Eye (tissue), 1 donor: ENCODE measurements around the gene MRPL19.

Experiments
- DNase-seq: peaks from one replicate; pipeline ENCODE4 v3.0.0-alpha.2; 2015

MRPL19 gene

DNA sequence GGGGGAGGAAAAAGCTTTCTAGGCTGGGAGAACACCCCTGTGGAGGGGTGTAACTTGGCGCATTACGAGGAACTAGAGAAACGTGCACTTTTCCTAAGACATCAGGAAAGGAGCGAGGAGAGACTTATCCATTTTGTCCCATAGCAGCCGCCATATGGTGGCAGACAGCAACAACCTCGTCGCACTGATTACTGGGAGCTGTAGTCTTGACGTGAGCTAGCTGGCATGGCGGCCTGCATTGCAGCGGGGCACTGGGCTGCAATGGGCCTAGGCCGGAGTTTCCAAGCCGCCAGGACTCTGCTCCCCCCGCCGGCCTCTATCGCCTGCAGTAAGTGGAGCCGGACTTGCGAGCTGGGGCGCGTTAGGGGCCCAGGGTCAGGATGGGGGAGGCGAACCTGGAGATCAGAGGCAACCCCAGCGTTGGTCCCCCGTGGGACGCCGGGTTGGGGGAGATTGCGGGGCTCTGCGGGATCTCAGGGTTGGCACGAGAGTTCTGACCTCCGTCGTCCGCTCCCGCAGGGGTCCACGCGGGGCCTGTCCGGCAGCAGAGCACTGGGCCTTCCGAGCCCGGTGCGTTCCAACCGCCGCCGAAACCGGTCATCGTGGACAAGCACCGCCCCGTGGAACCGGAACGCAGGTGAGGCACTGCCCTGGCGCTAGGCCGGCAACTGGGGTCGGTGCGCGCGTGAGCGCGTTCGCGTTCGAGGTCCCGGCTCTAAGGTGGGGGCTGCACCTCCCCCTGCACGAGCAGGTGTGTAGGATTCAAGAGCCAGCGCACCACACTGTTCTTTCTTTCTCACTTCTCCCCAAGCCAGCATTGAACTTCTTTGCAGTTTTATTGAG is at the start of gene MRPL19:
TSS of gene MRPL19 (plus strand) at position 201 of the 843 bp plus-strand sequence. CDS start at position 226, 25 bp downstream.
- peak; percentile 97 for DNase-seq

DNA sequence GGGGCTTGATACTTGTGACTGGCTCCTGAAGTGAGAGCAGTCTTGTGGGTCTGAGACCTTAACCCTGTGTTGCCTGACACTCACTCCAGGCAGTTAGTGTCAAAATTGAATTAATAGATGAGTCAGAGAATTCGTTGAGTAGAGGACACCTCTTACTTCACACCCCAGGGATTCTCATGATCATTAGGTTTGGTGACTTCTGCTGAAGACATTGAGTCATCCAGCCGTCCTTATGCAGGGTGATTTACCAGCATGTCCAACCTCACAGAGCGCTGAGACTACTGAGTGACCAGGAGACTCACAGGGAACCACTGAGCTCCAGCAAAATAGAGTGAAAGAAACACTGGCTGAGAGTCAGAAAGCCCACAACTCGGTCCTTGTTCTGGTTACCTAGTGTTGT is 49.8 kb upstream of the MRPL19 start:
- no peak for DNase-seq

DNA sequence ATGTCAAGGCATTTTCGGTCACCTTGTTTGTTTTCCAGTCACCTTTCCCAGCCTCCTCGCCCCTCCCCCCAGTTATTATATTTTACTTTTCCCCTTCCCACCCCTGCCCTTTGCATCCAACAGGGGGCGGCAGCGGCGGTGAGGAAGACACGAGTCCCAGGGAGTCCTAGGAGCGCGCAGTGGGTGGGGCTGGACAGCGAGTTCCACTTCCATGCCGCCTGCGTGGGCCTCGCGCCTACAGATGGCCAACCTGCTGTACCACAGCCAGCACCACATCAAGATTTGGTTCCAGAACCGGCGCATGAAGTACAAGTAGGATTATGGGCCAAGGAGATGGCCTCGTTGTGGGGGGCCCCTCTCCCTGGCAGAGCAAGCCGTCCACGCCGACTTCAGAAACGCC is 48.6 kb upstream of the MRPL19 start:
- no peak for DNase-seq

DNA sequence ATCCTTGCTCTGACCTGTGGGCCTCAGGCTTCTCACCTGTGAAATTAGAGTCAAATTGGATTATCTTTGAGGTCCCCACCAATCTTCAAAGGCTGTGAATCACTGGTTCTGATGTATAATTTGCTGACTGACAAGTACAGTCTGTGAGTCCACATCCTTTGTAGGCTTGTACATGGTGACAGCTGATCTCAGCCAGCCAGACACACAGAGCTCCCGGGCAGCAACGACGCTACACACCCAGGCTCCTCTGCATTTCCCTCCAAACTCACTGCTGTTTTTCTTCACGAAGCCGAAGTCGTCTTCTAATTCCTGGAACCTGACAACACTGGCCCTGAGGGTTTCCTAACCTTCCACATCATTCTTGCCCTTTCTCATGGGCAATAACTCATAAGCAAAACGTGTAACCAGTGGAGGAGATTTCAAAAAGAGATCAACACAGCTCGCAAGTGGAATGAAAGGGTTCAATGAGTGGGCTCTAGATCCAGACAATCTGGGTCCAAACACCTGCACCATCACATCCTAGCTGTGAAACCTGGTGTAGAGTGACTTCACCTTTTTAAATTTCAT is 47.9 kb upstream of the MRPL19 start:
- no peak for DNase-seq

DNA sequence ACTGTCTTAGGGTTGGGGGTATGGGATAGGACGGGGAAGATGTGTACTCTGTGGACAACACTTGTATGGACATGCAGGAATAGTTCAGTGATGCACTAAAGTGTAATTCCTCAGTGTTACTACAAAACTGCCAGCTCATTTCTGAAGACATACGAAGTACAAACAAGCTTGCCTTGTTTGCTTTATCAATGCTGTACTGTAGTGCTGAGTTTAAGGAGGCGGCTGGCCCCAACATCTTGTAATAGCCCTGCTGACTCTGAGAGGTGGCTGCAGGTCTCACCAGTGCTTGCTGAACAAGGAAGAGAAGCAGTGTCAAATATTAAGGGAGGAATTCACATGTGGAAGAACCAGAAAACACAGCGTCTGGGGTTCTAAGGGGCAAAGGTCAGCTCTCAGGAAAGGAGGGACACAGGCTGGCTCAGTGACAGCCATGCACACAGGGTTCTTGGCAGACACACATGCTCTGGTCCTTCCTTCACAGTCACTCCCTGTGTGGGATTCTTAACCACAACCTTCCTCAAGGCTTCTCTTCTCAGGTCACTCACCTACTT is 46.0 kb upstream of the MRPL19 start:
- DNase-seq, result no peak

DNA sequence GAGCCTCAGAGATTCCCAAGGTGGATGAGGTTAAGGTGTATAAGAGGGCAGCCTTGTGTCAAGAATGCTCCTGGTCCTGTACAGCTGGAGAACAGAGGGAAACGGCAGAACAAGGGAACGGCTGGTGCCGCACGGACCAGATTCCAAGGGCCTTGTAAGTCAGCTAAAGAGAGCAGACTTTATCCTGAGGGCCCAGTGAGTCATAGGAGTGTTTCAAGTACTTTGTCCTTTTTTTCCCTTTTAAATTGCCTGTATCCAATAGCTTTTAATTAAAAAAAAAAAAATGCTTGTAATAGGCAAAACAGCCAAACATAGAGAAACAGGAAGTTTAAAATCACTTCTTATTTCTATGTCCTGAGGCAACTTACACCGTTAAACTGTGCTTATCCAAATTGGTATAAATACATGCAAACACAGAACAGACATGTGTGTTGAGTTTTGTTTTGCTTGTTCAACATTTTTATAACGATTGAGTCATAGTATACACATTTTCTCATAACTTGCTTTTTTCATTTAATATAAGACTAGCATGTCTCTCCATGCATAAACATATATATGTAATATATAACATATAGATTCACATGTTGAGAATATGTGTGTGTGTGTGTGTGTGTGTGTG is 43.8 kb upstream of the MRPL19 start:
- DNase-seq, result no peak

DNA sequence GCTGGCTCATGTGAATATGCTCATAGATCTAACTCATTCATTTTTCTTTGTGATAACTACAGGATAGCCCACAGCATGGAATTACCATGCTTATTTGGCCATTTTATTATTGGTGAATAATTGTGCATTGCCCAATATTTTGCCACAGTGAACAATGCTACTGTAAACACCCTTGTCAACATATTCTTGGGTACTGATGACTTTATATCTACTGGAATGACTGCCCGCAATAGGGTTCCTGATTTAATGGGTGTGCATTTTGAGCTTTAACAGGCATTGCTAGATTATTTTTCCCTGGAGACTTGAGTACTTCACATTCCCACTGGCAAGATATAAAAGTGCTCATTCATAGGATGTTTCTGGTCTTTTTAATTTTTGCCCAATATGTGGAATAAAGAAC is 43.1 kb upstream of the MRPL19 start:
- DNase-seq, result no peak

DNA sequence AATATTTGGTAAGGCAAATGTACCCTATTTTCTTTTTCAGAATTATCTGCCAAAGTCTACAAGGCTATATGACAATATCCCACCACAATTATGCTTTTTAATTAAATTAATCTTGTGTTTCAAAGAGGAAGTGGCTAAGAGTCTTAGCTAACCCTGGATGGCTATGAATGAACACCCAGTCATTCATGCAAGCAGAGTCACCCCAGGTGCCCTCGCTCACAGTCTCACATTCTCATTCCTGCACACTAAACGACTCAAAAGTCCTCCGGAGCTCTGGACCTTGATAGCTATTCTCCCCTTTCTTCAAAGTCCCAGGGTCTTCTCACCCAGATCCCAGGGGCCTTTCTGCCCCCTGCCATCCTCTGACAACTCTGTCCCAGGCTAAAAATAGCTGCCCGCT is 42.1 kb upstream of the MRPL19 start:
- DNase-seq, result no peak

DNA sequence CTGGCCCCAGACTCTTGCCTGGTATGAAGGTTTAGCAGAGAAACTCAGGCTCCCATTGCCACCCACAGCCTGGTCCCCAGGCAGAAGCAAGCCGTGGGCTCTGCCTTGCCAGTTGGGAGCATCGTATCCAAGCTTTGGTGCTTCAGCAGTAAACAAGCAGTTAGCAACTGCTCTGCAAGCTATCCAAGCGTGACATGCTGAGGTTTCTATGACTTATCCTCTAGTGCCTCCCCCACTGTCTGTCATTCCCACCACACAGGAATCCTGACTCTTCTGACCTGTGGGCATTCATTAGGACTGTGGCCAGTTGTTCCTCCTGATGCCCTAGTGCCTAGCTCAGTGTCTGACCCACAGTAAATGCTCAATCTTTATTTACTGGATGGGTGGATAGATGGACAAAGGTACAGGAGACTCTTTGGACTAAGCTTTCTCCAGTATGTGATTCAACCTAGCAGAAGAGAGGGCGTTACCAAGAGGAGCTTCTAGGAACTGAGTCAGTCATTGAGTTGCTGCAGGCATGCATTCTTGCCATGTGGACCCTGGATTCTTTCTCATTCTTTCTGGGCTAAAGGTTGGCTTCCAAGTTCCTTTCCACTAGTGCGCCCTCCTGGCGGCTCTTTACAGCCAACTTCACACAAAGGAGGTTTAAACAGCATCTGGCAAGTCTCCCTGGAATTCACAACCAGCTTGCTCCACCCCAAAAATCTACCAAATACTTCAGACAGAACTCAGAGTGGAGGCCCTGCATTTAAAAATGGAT is 40.6 kb upstream of the MRPL19 start:
- DNase-seq, result no peak

DNA sequence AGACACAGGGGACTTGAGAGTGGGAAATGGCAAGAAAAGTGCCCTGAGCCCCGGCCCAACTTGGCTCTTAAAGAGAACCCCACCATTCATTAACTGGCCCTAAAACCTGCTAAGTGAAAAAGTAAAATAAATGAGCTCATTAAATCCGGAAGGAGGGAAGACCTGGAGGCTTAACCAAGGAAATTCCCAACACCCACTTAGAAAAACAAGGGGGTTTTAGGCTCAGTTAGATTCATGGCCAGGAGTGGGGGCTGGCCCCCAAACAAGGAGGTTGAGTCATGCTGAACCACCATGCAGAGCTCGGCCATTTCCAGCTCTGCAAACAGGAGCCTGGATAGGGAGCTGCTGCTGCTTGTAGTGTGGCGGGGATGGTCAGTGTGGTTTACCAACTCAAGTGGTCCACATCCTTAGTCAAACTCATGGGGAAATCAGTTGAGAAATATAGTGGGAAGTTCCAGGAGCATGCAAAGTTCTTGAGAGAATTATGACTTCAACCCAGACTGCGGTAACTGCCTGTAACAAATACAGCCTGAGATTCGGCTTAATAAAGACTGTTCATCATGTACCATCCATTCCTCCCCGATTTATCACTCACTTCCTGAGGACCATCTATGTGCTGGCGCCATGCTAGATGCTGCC is 39.7 kb upstream of the MRPL19 start:
- no peak for DNase-seq

DNA sequence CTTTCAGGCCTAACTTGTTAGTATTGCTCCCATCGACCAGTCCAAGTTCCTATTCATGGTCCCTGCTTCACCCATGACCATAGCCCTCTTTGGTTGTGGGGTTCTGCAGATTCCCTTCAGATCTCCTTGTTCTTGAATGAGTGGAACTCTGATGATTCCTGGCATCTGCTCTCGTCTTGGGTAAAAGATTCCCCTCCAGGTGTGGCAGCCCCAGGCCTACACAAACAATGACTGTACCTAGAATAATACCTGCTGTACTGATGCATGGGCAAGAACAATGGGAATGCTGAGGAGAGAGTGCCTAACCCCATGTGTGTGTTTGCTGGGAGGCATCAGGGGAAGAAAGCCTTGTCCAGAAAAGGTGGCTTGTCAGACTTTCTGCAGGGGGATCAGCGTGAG is 39.2 kb upstream of the MRPL19 start:
- DNase-seq, result no peak

DNA sequence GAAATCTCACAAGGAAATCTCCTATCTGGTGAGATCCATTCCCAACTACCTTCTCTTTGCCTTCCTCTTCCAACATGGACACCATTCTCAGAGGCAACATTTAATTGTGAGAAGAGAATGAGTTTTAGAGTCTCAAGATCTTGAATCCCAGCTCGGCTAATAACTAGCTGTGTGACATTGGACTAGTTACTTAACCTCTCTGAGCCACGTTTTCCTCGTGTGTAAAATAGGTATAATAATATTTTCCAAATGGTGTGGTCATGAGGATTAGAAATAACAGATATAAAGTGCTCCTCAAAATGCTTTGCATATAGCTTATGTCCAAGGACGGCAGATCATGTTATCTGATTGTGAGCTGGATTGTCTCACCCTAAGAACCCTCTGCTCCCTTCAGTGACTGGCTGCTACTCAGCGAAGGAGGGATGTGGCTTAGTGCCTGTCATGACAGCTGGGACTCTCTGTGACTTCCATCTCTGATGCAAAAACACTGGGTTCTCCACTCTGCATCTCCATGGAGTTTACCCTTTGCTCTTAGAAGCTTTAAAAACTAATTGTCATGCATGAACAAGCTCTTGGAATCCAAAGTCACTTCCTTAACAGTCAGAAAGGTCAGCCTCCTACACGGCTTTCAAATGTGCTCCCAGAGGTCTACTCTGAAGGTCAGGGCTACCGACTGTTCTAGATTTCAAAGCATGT is 38.4 kb upstream of the MRPL19 start:
- peak; percentile 80 for DNase-seq

DNA sequence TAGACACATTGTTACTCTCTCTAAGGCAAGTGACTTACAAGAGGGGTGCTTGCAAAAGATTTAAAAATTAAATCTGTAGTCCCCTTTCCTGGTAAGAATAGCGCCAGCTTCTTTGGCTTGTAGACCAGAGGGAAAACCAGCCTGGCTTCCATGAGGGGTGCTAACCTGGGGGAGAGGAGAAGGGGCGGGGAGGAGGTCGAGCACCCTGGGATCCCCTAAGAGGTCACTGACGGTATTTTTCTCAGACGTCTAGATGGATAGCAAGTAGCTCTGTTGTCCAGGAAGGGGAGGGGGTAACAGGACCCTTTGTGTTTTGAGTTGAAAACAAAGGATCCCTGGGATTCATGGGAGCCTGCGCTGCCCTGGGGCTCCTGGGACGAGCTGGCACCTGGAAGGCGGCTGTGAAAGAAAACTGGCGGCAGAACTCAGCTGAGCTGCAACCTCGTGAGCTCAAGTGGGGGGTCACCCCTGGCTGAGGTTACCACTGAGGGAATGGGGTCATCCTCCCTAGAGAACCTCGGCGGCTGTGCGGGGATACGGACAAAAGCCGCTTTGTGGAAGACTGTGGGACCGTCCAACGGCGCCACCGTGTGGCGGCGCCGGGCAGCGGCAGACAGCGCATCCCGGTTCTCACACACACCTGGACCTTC is 37.8 kb upstream of the MRPL19 start:
- DNase-seq, result peak; percentile 91

DNA sequence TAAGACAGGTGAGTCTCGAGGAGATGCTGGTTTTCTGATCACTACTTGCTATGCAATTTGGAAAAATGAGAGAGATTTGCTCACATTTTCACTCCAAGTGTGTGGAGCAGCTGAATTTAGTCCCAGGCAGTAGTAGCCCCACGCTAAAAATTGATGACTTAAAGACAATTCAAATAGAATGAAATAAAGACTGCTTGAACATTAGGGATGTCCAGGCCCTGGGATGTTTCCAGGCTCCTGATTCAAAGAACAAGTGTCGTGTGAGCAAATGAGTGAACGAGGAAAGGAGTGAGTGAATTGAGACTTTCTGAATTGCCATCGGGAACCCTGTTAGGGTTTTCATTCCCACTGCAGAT is 37.3 kb upstream of the MRPL19 start:
- DNase-seq, result no peak

DNA sequence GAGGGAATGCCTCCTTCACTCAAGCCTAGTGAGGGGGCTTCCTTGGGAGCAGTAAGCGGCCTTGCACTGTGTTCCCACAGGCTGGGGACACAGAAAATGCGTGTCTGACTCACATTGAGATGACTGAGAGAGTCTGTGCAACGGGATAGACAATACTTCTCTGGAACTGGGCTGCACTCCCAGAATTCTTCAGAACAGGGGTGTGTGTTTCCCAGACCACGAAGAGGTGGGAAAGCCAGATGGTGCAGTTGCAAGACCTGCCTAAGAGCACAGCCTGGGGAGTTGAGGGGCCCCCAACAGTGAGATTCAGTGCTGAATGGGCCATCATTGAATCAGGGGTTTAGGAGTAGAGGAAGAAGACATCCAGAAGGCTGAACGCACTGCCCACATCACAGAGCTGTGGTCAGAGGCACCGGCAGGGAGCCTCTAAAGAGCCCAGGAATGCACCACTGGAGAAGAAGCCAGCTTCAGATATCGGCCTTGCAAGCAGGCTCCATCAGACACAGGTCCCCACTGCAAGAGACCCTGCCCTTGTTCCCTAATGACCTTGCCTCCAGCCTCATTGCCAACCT is 36.6 kb upstream of the MRPL19 start:
- DNase-seq, result no peak

DNA sequence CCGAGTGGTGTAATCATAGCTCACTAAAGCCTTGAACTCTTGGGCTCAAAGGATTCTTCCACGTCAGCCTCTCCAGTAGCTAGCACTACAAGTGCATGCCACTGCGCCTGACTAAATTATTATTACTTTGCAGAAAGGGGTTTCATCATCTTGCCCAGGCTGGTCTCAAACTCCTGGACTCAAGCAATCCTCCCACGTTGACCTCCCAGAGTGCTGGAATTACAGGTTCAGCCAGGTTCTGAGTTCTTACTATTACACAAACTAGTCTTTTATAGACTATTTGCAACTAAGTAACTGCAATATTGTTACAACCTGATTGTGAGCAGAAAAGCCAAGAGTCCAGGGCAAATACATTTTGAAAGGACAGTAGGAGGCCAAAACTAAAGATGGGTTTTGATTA is 35.9 kb upstream of the MRPL19 start:
- no peak for DNase-seq

DNA sequence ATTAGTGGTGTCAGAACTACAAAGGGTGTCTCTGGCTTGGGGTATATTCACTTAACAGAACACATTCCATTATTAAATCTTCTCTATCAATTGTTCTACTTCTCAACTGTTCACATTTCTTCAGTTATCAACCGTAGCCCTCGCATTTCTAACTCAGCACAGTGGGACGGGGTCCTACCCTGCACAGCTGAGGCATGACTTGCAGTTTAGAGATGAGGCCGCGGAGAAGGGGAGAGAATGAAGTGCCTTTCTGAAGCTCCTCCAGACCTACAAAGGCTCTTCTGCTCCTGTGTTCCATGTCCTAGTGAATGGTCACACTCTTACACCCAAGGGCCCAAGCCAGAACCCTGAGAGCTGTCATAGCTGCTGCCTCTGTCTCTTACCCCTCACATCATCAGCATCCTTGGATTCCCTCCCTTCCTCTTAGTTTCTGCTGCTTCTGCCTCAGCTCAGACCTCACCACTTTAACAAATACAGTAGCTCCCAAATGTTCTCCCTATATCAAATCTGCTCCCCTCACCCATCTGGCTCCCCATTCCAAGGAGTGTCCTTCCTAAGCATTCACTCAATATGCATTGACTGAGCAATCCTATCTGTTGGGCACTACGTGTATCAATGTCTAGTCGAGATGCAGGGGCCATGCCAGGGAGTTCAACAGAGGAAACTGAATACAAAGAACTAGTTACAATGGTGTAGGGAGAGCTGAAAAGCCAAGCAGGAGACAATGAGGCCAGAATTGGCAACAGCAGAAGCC is 34.3 kb upstream of the MRPL19 start:
- no peak for DNase-seq

DNA sequence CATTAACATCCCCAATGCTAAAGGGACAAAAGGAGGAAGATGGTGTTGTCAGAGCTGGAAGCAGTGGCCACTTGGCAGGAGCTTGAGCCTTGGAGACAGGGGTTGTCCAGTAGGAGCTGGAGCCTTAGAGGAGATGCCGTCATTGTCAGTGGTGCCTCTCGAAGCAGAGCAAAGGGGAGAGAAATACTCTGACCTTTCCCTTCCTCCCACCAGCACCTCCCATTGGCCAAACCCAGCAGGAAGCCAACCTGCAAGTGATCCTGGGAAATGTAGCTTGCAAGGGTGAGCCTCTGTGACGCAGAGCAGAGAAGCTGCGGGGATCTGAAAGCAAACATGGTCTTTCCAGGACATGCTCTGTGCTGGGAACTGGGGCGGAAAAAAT is 33.7 kb upstream of the MRPL19 start:
- DNase-seq, result peak; percentile 72

DNA sequence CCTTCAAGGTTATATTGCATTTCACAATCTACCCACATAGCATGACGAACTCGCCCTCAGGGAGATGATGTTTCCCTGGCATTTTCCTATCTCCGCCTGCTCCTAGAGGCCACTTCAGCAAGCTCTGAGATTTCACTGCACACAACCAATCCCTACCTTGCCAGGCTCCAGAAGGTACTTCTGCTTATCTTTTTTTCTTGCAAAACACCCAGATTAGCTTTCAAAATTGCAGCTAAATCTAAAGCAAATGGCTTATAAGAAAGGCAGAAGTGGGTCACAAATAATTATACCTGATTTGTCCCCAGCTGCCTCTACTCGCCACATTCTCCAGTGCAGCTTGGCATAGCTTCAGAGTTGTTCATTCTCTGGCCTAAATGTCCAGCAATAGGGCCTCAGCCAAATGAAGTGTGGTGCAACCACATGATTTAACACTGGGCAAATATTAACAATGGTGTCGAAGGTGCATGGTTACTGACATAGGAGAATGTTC is 32.4 kb upstream of the MRPL19 start:
- DNase-seq, result no peak

DNA sequence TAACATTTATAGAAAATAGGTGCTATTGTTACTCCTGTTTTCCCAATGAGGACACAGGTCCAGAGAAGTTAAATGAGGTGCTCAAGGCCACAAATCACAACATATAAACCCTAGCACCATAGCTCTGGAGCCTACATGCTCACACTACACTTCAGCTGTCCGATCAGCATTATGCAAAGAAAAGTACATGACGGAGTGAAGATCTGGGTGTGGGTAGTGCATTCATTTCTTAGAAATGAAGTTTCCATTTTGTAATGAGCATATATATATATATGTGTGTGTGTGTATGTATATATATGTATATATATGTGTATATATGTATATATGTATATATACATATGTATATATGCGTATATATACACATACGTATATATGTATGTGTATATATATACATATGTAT is 30.2 kb upstream of the MRPL19 start:
- no peak for DNase-seq
